ENCODE results near the gene CCDC192. TPM values are rescaled to one million over a fixed set of nuclear protein-coding genes. Genes with fewer than 3 reads are reported as not detected.

The CCDC192 gene
- total and polyA plus RNA-seq, 10 of the 15 experiments (the other 5 are each of a cell fraction or from before 2014, with no cell fraction given): 0.20 to 0.79 (median 0.32) TPM; not detected in 4

GRCh38 chr5:127885176-127885575 lies 182.0 kb downstream of the CCDC192 start (continued):
- TF ChIP-seq, protein P1, sequence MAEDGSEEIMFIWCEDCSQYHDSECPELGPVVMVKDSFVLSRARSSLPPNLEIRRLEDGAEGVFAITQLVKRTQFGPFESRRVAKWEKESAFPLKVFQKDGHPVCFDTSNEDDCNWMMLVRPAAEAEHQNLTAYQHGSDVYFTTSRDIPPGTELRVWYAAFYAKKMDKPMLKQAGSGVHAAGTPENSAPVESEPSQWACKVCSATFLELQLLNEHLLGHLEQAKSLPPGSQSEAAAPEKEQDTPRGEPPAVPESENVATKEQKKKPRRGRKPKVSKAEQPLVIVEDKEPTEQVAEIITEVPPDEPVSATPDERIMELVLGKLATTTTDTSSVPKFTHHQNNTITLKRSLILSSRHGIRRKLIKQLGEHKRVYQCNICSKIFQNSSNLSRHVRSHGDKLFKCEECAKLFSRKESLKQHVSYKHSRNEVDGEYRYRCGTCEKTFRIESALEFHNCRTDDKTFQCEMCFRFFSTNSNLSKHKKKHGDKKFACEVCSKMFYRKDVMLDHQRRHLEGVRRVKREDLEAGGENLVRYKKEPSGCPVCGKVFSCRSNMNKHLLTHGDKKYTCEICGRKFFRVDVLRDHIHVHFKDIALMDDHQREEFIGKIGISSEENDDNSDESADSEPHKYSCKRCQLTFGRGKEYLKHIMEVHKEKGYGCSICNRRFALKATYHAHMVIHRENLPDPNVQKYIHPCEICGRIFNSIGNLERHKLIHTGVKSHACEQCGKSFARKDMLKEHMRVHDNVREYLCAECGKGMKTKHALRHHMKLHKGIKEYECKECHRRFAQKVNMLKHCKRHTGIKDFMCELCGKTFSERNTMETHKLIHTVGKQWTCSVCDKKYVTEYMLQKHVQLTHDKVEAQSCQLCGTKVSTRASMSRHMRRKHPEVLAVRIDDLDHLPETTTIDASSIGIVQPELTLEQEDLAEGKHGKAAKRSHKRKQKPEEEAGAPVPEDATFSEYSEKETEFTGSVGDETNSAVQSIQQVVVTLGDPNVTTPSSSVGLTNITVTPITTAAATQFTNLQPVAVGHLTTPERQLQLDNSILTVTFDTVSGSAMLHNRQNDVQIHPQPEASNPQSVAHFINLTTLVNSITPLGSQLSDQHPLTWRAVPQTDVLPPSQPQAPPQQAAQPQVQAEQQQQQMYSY (CRISPR knock-in tag; IDR thresholded peaks at IDR 0.05): no peak
- TF ChIP-seq MEF2A (IDR thresholded peaks at IDR 0.05; ENCODE audit: insufficient read depth, low read depth, low read length) (no peak), BRCA1 (IDR thresholded peaks at IDR 0.05; ENCODE audit: low read depth, low read length) (no peak), STAT1 (conservative IDR thresholded peaks at IDR 0.05) (no peak)

DNA sequence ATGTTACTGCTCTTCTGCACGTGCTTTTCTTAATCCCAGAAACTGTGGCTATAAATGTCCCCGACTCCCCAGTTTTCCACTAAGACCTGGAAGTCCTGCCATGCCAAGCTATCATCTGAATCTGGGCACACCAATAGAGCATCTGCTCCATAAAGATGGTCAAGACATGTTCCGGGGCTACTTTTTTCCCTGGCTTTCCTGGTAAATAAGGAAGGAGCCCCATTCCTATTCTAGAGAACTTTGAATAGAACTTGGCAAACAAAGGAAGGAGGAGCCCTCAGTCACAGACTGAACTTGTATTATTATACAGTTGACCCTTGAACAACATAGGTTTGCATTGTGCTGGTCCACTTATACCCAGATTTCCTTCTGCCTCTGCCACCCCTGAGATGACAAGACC lies 182.9 kb downstream of the CCDC192 start:
- BruUV-seq (replicated peaks): no TSS peak
- POLR2A ChIA-PET: no interaction called here
- Histone ChIP-seq H3K36me3 (ENCODE audit: control insufficient read depth in 2 of 2, insufficient read depth in 2 of 2, low read length in 1 of 2) (no peaks in the 10 kb centered on the region), H3K9ac (ENCODE audit: control insufficient read depth, insufficient read depth, low read length) (no peak overlapping the region), H3K4me3 (no peak overlapping the region), H3K4me2 (ENCODE audit: control insufficient read depth, insufficient read depth) (no peak overlapping the region), H3K79me2 (ENCODE audit: control insufficient read depth, insufficient read depth, low read length) (no peaks in the 10 kb centered on the region), H3K27ac (ENCODE audit: control insufficient read depth, insufficient read depth) (no peak overlapping the region), H3K4me1 (ENCODE audit: control insufficient read depth, insufficient read depth, low read length) (no peaks in the 10 kb centered on the region), H3K9me3 (replicated peaks; ENCODE audit: control insufficient read depth, insufficient read depth, low read length) (no peaks in the 10 kb centered on the region), H4K20me1 (ENCODE audit: control insufficient read depth, insufficient read depth) (no peaks in the 10 kb centered on the region), H2AFZ (ENCODE audit: control insufficient read depth, low read depth, low read length) (no peak overlapping the region), H3K27me3 (replicated peaks in 1 of 2; ENCODE audit: control insufficient read depth in 2 of 2, insufficient read depth in 2 of 2, low read length in 1 of 2) (no peaks in the 10 kb centered on the region)
- SMC1A ChIA-PET (ENCODE audit: uncharacterized antibody, unreplicated experiment): interaction anchor here (1.1 to 2.7 kb wide), 3 partner anchors 10 to 129 kb away, joined by 4 to 13 read pairs (median 10); no protein-coding TSS in a partner anchor
- intact Hi-C loops (cut with micrococcal nuclease; ENCODE audit: unreplicated experiment): no loop called here
- no peak for TF ChIP-seq MEF2A (IDR thresholded peaks at IDR 0.05; ENCODE audit: insufficient read depth, low read depth, low read length)
- no peak for TF ChIP-seq HSF1 (IDR thresholded peaks at IDR 0.05; ENCODE audit: low read depth, low read length)
- TF ChIP-seq NR2C1 (IDR thresholded peaks at IDR 0.05): no peak
- no peak for TF ChIP-seq MYC (IDR thresholded peaks at IDR 0.05; ENCODE audit: insufficient read depth, insufficient read length, insufficient replicate concordance, low read length, severe bottlenecking)
- TF ChIP-seq MXI1 (IDR thresholded peaks at IDR 0.05; ENCODE audit: low read depth, low read length): no peak
- TF ChIP-seq FOS (IDR thresholded peaks at IDR 0.05; ENCODE audit: borderline replicate concordance, extremely low read depth, insufficient read length): no peak
- no peak for TF ChIP-seq ZNF622 (IDR thresholded peaks at IDR 0.05)
- no peak for TF ChIP-seq KAT2A (conservative IDR thresholded peaks at IDR 0.05; ENCODE audit: control insufficient read depth, low read depth, low read length)
- TF ChIP-seq SMC3 (IDR thresholded peaks at IDR 0.05; ENCODE audit: borderline replicate concordance, low read length): no peak
- TF ChIP-seq NFYB (IDR thresholded peaks at IDR 0.05; ENCODE audit: insufficient read depth, low read depth, low read length): no peak
- TF ChIP-seq POLR2A (IDR thresholded peaks at IDR 0.05; ENCODE audit: low read depth, low read length): no peak
- no peak for TF ChIP-seq NR2C2 (IDR thresholded peaks at IDR 0.05; ENCODE audit: borderline replicate concordance, control insufficient read depth, insufficient read length, low read depth)
- TF ChIP-seq MYB (IDR thresholded peaks at IDR 0.05; ENCODE audit: borderline replicate concordance, low read depth, low read length): no peak
- no peak for TF ChIP-seq BCL11A (IDR thresholded peaks at IDR 0.05; ENCODE audit: low read depth, low read length)
- no peak for TF ChIP-seq ATF7 (IDR thresholded peaks at IDR 0.05; ENCODE audit: low read depth)
- in situ Hi-C loops (cut with MboI): no loop called here
- DNase-seq (ENCODE audit: low read depth, low spot score) (no peak), ATAC-seq (no peak), FAIRE-seq (no peak)
- RAD21 ChIA-PET (ENCODE audit: unreplicated experiment): interaction anchor here (1.3 to 1.5 kb wide), 3 partner anchors 10 to 181 kb away, joined by 3 to 5 read pairs (median 3); no protein-coding TSS in a partner anchor
- 69% methylated on average over 3 of the region's 3 CpGs for WGBS (ENCODE audit: insufficient coverage, insufficient replicate concordance, low lambda C conversion rate, missing lambda C conversion rate)
- CTCF ChIA-PET: interaction anchor here (1.0 to 1.4 kb wide), 3 partner anchors 11 to 227 kb away, joined by 3 to 14 read pairs (median 3); no protein-coding TSS in a partner anchor

Measured in GM12878 (cell line).